Liver (tissue), 9 donors: ENCODE data around the gene LTB4R2. TPM values are rescaled to one million over a fixed set of nuclear protein-coding genes. Genes with fewer than 3 reads are reported as not detected.

Source experiments
- DNase-seq: peaks from one replicate; pipeline ENCODE4 v3.0.0-alpha.2; 2017; ENCODE audit warnings: low spot score
- H3K27ac ChIP-seq, 2 donors: one replicate each; pipeline ENCODE4 v1.7.0; 2013; ENCODE audit warnings: inconsistent platforms in 2 of 2, low read length in 2 of 2, control low read depth in 1 of 2, low read depth in 1 of 2, mild to moderate bottlenecking in 1 of 2
- H3K27me3 ChIP-seq, 4 donors: one replicate each; pipeline versions ENCODE4 v1.6.1 to v1.7.0; 2013; ENCODE audit warnings: low read length in 3 of 4, inconsistent platforms in 1 of 4, mild to moderate bottlenecking in 1 of 4, moderate library complexity in 1 of 4; ENCODE audit not compliant: control insufficient read depth in 4 of 4, insufficient read depth in 4 of 4
- H3K36me3 ChIP-seq, 4 donors: one replicate each; pipeline versions ENCODE4 v1.6.1 to v1.7.0; 2013; ENCODE audit warnings: low read length in 3 of 4, mild to moderate bottlenecking in 3 of 4, low read depth in 1 of 4, moderate library complexity in 1 of 4; ENCODE audit not compliant: control insufficient read depth in 4 of 4, insufficient read depth in 3 of 4
- H3K4me1 ChIP-seq, 4 donors: one replicate each; pipeline versions ENCODE4 v1.6.1 to v1.7.0; 2013; ENCODE audit warnings: low read length in 3 of 4, mild to moderate bottlenecking in 3 of 4, moderate library complexity in 1 of 4; ENCODE audit not compliant: control insufficient read depth in 4 of 4, insufficient read depth in 4 of 4
- H3K4me3 ChIP-seq, 3 donors: one replicate each; pipeline versions ENCODE4 v1.6.1 to v1.7.0; 2013; ENCODE audit warnings: low read length in 3 of 3, control low read depth in 1 of 3, low read depth in 1 of 3, mild to moderate bottlenecking in 1 of 3
- H3K9ac ChIP-seq, 2 donors: one replicate each; pipeline ENCODE4 v1.7.0; 2013; ENCODE audit warnings: low read length in 2 of 2, mild to moderate bottlenecking in 2 of 2, moderate library complexity in 2 of 2, control low read depth in 1 of 2, low read depth in 1 of 2
- H3K9me3 ChIP-seq, 4 donors: one replicate each; pipeline versions ENCODE4 v1.6.1 to v1.7.0; 2013; ENCODE audit warnings: low read length in 3 of 4; ENCODE audit not compliant: control insufficient read depth in 4 of 4
- ATF3 ChIP-seq: IDR thresholded peaks from 2 replicates; pipeline ENCODE4 v1.6.1; 2016; ENCODE audit warnings: antibody characterized with exemption
- CTCF ChIP-seq: fragments of 150-350 bp; IDR thresholded peaks from 2 replicates; pipeline ENCODE4 v1.5.1; 2017; ENCODE audit warnings: improper control_type of control experiment, low read depth, low read length; ENCODE audit not compliant: missing input control
- EGR1 ChIP-seq, 2 donors: IDR thresholded peaks; 2 replicates each; pipeline ENCODE4 v1.6.1; 2016 to 2018; ENCODE audit warnings: antibody characterized with exemption in 2 of 2, low read depth in 2 of 2
- FOXA2 ChIP-seq: IDR thresholded peaks from 2 replicates; pipeline ENCODE4 v1.6.1; 2016; ENCODE audit warnings: antibody characterized with exemption
- GABPA ChIP-seq, 2 donors: IDR thresholded peaks in 1 of 2; conservative IDR thresholded peaks in 1 of 2; 2 replicates each; pipeline ENCODE4 v1.6.1; 2016; ENCODE audit warnings: antibody characterized with exemption in 2 of 2, mild to moderate bottlenecking in 1 of 2, moderate library complexity in 1 of 2
- HNF4A ChIP-seq, 2 donors: conservative IDR thresholded peaks; 2 replicates each; pipeline ENCODE4 v1.6.1; 2016; ENCODE audit warnings: antibody characterized with exemption in 2 of 2, mild to moderate bottlenecking in 2 of 2
- HNF4G ChIP-seq: IDR thresholded peaks from 2 replicates; pipeline ENCODE4 v1.6.1; 2016; ENCODE audit warnings: antibody characterized with exemption
- JUND ChIP-seq, 2 donors: IDR thresholded peaks; 2 replicates each; pipeline ENCODE4 v1.6.1; 2016; ENCODE audit warnings: antibody characterized with exemption in 2 of 2
- MAX ChIP-seq: IDR thresholded peaks from 2 replicates; pipeline ENCODE4 v1.6.1; 2016; ENCODE audit warnings: antibody characterized with exemption
- NR2F2 ChIP-seq: IDR thresholded peaks from 2 replicates; pipeline ENCODE4 v1.6.1; 2016; ENCODE audit warnings: antibody characterized with exemption
- REST ChIP-seq: IDR thresholded peaks from 2 replicates; pipeline ENCODE4 v1.6.1; 2016; ENCODE audit warnings: antibody characterized with exemption, mild to moderate bottlenecking
- RXRA ChIP-seq, 2 donors: IDR thresholded peaks; 2 replicates each; pipeline ENCODE4 v1.6.1; 2017 to 2018; ENCODE audit warnings: antibody characterized with exemption in 2 of 2, mild to moderate bottlenecking in 1 of 2
- SP1 ChIP-seq: IDR thresholded peaks from 2 replicates; pipeline ENCODE4 v1.6.1; 2018; ENCODE audit warnings: antibody characterized with exemption, mild to moderate bottlenecking
- YY1 ChIP-seq: IDR thresholded peaks from 2 replicates; pipeline ENCODE4 v1.6.1; 2016; ENCODE audit warnings: antibody characterized with exemption, mild to moderate bottlenecking
- ZBTB33 ChIP-seq: IDR thresholded peaks from 2 replicates; pipeline ENCODE4 v1.6.1; 2016; ENCODE audit warnings: antibody characterized with exemption
- WGBS: extraction: QIAGEN DNeasy Blood & Tissue Kit; methylation state at CpG from one replicate; pipeline ENCODE4 v1.1.7; 2013; 5-methylcytosine and 5-hydroxymethylcytosine counted together
- polyA plus RNA-seq, 2 donors: library from polyadenylated mRNA; stranded (reverse) in 1 of 2; unstranded in 1 of 2; fragments of 200-250 nt in 1 of 2; fragments of >200 nt in 1 of 2; fragmentation: Nextera tagmentation in 1 of 2; extraction: Ambion mirVana in 1 of 2; gene quantifications; one replicate each; pipeline versions ENCODE4 v1.2.1 to v1.2.3, GENCODE V29; 2013 to 2015
- total RNA-seq, 2 donors: library from RNA; depleted of rRNA; stranded (reverse); fragments of >200 nt; gene quantifications; one replicate each; pipeline ENCODE4 v1.2.3, GENCODE V29; 2014
- donor health status: healthy.
- donor health status: healthy.
- donor health status: healthy.
- donor health status: healthy.
- donor health status: healthy.

The LTB4R2 gene
- total and polyA plus RNA-seq, 4 donors, result 0.28 to 11.3 (median 1.9) TPM

- H3K4me1 ChIP-seq, result peaks cover 2 to 33% (median 32%) of the 10 kb centered on the region in 4 donors
- DNase-seq, result no peak
- no peaks in the 10 kb centered on the region for H3K9me3 ChIP-seq
- no peak overlapping the region for H3K9ac ChIP-seq
- 41% methylated on average over 9 of the region's 9 CpGs for WGBS
- no peak overlapping the region for H3K4me3 ChIP-seq
- peaks cover 5 to 33% (median 20%) of the 10 kb centered on the region in 4 donors for H3K36me3 ChIP-seq
- H3K27ac ChIP-seq, result peak overlapping the region in 1 of 2 donors; percentile 48
- TF ChIP-seq NR2F2 (no peak), SP1 (no peak), MAX (no peak), HNF4G (no peak), ATF3 (no peak), JUND (IDR thresholded peaks at IDR 0.05) (no peak), GABPA (IDR thresholded peaks at IDR 0.05 in 1 of 2, conservative IDR thresholded peaks at IDR 0.05 in 1 of 2) (no peak), REST (no peak), FOXA2 (no peak), ZBTB33 (no peak), HNF4A (conservative IDR thresholded peaks at IDR 0.05) (no peak), CTCF (no peak), EGR1 (IDR thresholded peaks at IDR 0.05; ENCODE audit: low read depth in 2 of 2) (no peak), YY1 (no peak)
- H3K27me3 ChIP-seq, result no peaks in the 10 kb centered on the region
These were observed 19.2 kb upstream of the LTB4R2 start for GRCh38 chr14:24290746-24291145.

GRCh38 chr14:24291446-24292117 is 18.4 kb upstream of the LTB4R2 start:
- Histone ChIP-seq H3K36me3 (peaks cover 5 to 39% (median 25%) of the 10 kb centered on the region in 4 donors), H3K27ac (no peak overlapping the region)
- 54% methylated on average over 3 of the region's 3 CpGs for WGBS

More at GRCh38 chr14:24291446-24292117, 18.4 kb upstream of the LTB4R2 start:
- no peak overlapping the region for H3K4me3 ChIP-seq
- no peak overlapping the region for H3K9ac ChIP-seq
- peak; percentile 70 to 74 for TF ChIP-seq HNF4A (conservative IDR thresholded peaks at IDR 0.05)
- TF ChIP-seq SP1, result peak; percentile 63
- TF ChIP-seq CTCF, result no peak
- no peak for TF ChIP-seq FOXA2
- peak; percentile 68 to 74 for TF ChIP-seq RXRA (IDR thresholded peaks at IDR 0.05)
- TF ChIP-seq HNF4G, result peak; percentile 34
- no peaks in the 10 kb centered on the region for H3K27me3 ChIP-seq
- no peak for DNase-seq
- H3K4me1 ChIP-seq, result peaks cover 2 to 41% (median 40%) of the 10 kb centered on the region in 4 donors
- H3K9me3 ChIP-seq, result no peaks in the 10 kb centered on the region
